ENCODE data around the gene ZC2HC1C. TPM values are rescaled to one million over a fixed set of nuclear protein-coding genes. Genes with fewer than 3 reads are reported as not detected.

The ZC2HC1C gene
- total RNA-seq, 1 experiment from 2014 or later: 1.4 TPM

GRCh38 chr14:75127903-75128595, 58.6 kb downstream of the ZC2HC1C start:
- no peaks in the 10 kb centered on the region for H3K79me2 ChIP-seq (ENCODE audit: insufficient read depth, low read length)

More at GRCh38 chr14:75127903-75128595, 58.6 kb downstream of the ZC2HC1C start:
- Histone ChIP-seq H3K4me2 (ENCODE audit: insufficient read depth, insufficient read length, low read length) (no peak overlapping the region), H3K27ac (ENCODE audit: insufficient read length, low read depth, low read length) (no peak overlapping the region), H3K23me2 (ENCODE audit: insufficient read length, low read depth, low read length, poor library complexity, severe bottlenecking) (peaks cover 2% of the 10 kb centered on the region), H3K23ac (ENCODE audit: insufficient read length, low read depth, low read length) (no peak overlapping the region), H4K5ac (ENCODE audit: insufficient read length, low read depth, low read length) (no peak overlapping the region), H3K56ac (ENCODE audit: insufficient read length, low read depth, low read length) (no peak overlapping the region), H3K27me3 (ENCODE audit: insufficient read depth, low read length) (no peaks in the 10 kb centered on the region), H4K20me1 (ENCODE audit: control insufficient read depth, insufficient read depth, insufficient read length) (no peaks in the 10 kb centered on the region), H3K18ac (ENCODE audit: insufficient read length, low read depth, low read length) (no peak overlapping the region), H3K4ac (ENCODE audit: low read depth, low read length) (no peak overlapping the region), H2BK5ac (ENCODE audit: insufficient read length, low read length) (no peak overlapping the region), H2AFZ (ENCODE audit: low read length) (no peak overlapping the region), H3K4me1 (ENCODE audit: insufficient read depth, low read length) (no peaks in the 10 kb centered on the region), H3K9ac (ENCODE audit: extremely low read depth, insufficient read length, low read length) (no peak overlapping the region), H2BK15ac (ENCODE audit: low read depth, low read length) (no peak overlapping the region), H2BK12ac (ENCODE audit: insufficient read length, low read depth, low read length) (no peak overlapping the region), H3K14ac (ENCODE audit: insufficient read depth, low read length) (no peak overlapping the region), H3K79me1 (ENCODE audit: insufficient read depth, low read depth, low read length, poor library complexity, severe bottlenecking) (no peaks in the 10 kb centered on the region), H3K9me3 (ENCODE audit: control insufficient read depth, low read depth, low read length) (no peaks in the 10 kb centered on the region), H2BK20ac (ENCODE audit: low read depth, low read length, poor library complexity, severe bottlenecking) (no peak overlapping the region), H2AK5ac (ENCODE audit: insufficient read length, low read length) (no peak overlapping the region), H3T11ph (ENCODE audit: low read length) (no peak overlapping the region), H2BK120ac (ENCODE audit: low read depth, low read length, poor library complexity, severe bottlenecking) (no peak overlapping the region), H4K91ac (ENCODE audit: insufficient read length, low read depth, low read length) (no peak overlapping the region), H4K8ac (replicated peaks; ENCODE audit: insufficient read length, low read depth, low read length) (no peak overlapping the region)
- peaks cover 12 to 21% of the 10 kb centered on the region in 2 experiments for H3K4me1 Mint-ChIP-seq
- TF ChIP-seq, protein P1, sequence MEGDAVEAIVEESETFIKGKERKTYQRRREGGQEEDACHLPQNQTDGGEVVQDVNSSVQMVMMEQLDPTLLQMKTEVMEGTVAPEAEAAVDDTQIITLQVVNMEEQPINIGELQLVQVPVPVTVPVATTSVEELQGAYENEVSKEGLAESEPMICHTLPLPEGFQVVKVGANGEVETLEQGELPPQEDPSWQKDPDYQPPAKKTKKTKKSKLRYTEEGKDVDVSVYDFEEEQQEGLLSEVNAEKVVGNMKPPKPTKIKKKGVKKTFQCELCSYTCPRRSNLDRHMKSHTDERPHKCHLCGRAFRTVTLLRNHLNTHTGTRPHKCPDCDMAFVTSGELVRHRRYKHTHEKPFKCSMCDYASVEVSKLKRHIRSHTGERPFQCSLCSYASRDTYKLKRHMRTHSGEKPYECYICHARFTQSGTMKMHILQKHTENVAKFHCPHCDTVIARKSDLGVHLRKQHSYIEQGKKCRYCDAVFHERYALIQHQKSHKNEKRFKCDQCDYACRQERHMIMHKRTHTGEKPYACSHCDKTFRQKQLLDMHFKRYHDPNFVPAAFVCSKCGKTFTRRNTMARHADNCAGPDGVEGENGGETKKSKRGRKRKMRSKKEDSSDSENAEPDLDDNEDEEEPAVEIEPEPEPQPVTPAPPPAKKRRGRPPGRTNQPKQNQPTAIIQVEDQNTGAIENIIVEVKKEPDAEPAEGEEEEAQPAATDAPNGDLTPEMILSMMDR (conservative IDR thresholded peaks at IDR 0.05): no peak
- H3K9me3 Mint-ChIP-seq: 0 out of 5 replicates have a peak, but pooled peaks cover 0 to under 1% of the 10 kb centered on the region in 2 experiments
- no CpG with 5 or more reads among the region's 10 CpGs for WGBS (ENCODE audit: extremely low coverage, insufficient read length, low lambda C conversion rate)
- H3K36me3 Mint-ChIP-seq (ENCODE audit: insufficient read depth in 1 of 3, low read depth in 3 of 3): peaks cover 2 to 9% (median 4%) of the 10 kb centered on the region in 3 experiments
- H3K4me3 Mint-ChIP-seq: peak overlapping the region; percentile 92 to 93
- DNase-seq: no peak
- H3K27me3 Mint-ChIP-seq (ENCODE audit: low read depth): no peaks in the 10 kb centered on the region
- H3K27ac Mint-ChIP-seq: peak overlapping the region in 2 of 3 experiments; percentile 23 to 71; a peak in 1 of 7 replicates
